K562 (cell line): ENCODE data around the gene HDAC1. TPM values are rescaled to one million over a fixed set of nuclear protein-coding genes. Genes with fewer than 3 reads are reported as not detected.
A peak's percentile ranks its signal among the peaks of the same experiment; 100 is the strongest.

ENCODE experiments used
- ATAC-seq: fragments of 200-7000 bp; cut with Tn5 transposase; 3 replicates; pipeline ENCODE4 v1.9.1; 2020; ENCODE audit warnings: moderate library complexity
- BruUV-seq: library from RNA; stranded (reverse); fragments of 400-500 nt; replicated peaks from 2 replicates; lab custom pipeline; 2021; lab: Mats Ljungman, UMichigan
- CTCF ChIA-PET: fragments of 300-600 bp; formaldehyde crosslinking; extraction: SDS; loops from one replicate; lab custom pipeline; 2021; ENCODE audit warnings: low intra/inter-chr PET ratio; lab: Yijun Ruan, JAX
- POLR2A ChIA-PET: fragments of 300-600, 350-650 bp; sonication (Branson Sonifier 250); formaldehyde crosslinking; extraction: SDS; loops from one replicate; lab custom pipeline; 2021; ENCODE audit warnings: antibody characterized with exemption, inconsistent platforms; lab: Yijun Ruan, JAX
- DNase-seq, 4 experiments: peaks; one replicate each; pipeline versions ENCODE4 v3.0.0 to v3.0.0-alpha.2; 2011 to 2018; ENCODE audit warnings: low spot score in 3 of 4, mixed read lengths in 3 of 4; ENCODE audit errors: extremely low read depth in 1 of 4
- FAIRE-seq: peaks from 2 replicates; lab custom pipeline; 2011; peaks lifted over from hg19 to GRCh38; lab: Jason Lieb, UNC
- H2AFZ ChIP-seq: 2 replicates; pipeline ENCODE4 v1.6.0; 2011; ENCODE audit warnings: low read depth, low read length, control low read depth, inconsistent platforms
- H3K27ac ChIP-seq: fragments of 200-600 bp; 3 replicates; pipeline ENCODE4 v1.8.0; 2011; ENCODE audit warnings: low read depth, mild to moderate bottlenecking, control low read depth, inconsistent platforms, low read length, moderate library complexity, mixed read lengths; ENCODE audit errors: extremely low read depth
- H3K27me3 ChIP-seq, 2 experiments: fragments of 300-600 bp in 1 of 2; 2 replicates in 1 of 2; 3 replicates in 1 of 2; pipeline versions ENCODE4 v1.6.0 to v1.8.0; 2011; ENCODE audit warnings: inconsistent platforms in 2 of 2, low read length in 2 of 2, mild to moderate bottlenecking in 1 of 2, mixed read lengths in 1 of 2, moderate library complexity in 1 of 2; ENCODE audit not compliant: control insufficient read depth in 2 of 2, insufficient read depth in 2 of 2
- H3K36me3 ChIP-seq: fragments of 300-600 bp; 3 replicates; pipeline ENCODE4 v1.8.0; 2011; ENCODE audit warnings: mild to moderate bottlenecking, low read length, inconsistent platforms; ENCODE audit not compliant: control insufficient read depth, insufficient read depth
- H3K4me1 ChIP-seq, 2 experiments: fragments of 200-600 bp in 1 of 2; replicated peaks in 1 of 2; 2 replicates in 1 of 2; 3 replicates in 1 of 2; pipeline versions ENCODE4 v1.5.1 to v1.8.0; 2011; ENCODE audit warnings: inconsistent platforms in 2 of 2, low read length in 2 of 2, mild to moderate bottlenecking in 1 of 2, mixed read lengths in 1 of 2, moderate library complexity in 1 of 2; ENCODE audit not compliant: control insufficient read depth in 2 of 2, insufficient read depth in 2 of 2
- H3K4me2 ChIP-seq: 2 replicates; pipeline ENCODE4 v1.6.1; 2011; ENCODE audit warnings: low read length, control low read depth, inconsistent platforms, mixed read lengths; ENCODE audit not compliant: insufficient read depth
- H3K4me3 ChIP-seq: fragments of 200-600 bp; sonication (generic), shearing (Covaris generic); 2 replicates; pipeline ENCODE4 v1.5.1; 2016; ENCODE audit warnings: control low read depth, inconsistent platforms
- H3K79me2 ChIP-seq: fragments of 200-600 bp; 3 replicates; pipeline ENCODE4 v1.8.0; 2011; ENCODE audit warnings: low read length, inconsistent platforms; ENCODE audit not compliant: control insufficient read depth, insufficient read depth
- H3K9ac ChIP-seq, 2 experiments: 2 replicates each; pipeline versions ENCODE4 v1.6.0 to v1.6.1; 2011; ENCODE audit warnings: low read depth in 2 of 2, low read length in 2 of 2, control low read depth in 1 of 2, inconsistent platforms in 1 of 2, mild to moderate bottlenecking in 1 of 2, mixed read lengths in 1 of 2; ENCODE audit not compliant: insufficient read depth in 1 of 2
- H3K9me1 ChIP-seq: one replicate; pipeline ENCODE4 v1.6.0; 2011; ENCODE audit warnings: inconsistent platforms, mild to moderate bottlenecking, low read length, moderate library complexity; ENCODE audit not compliant: control insufficient read depth, insufficient read depth
- H3K9me3 ChIP-seq: replicated peaks from 2 replicates; pipeline ENCODE4 v1.5.1; 2011; ENCODE audit warnings: low read depth, low read length, inconsistent platforms; ENCODE audit not compliant: control insufficient read depth, insufficient read depth
- H4K20me1 ChIP-seq: replicated peaks from 2 replicates; pipeline ENCODE4 v1.6.1; 2011; ENCODE audit warnings: low read length, inconsistent platforms, mixed read lengths; ENCODE audit not compliant: control insufficient read depth, insufficient read depth
- EP400 ChIP-seq: fragments of 450-650 bp; IDR thresholded peaks from 2 replicates; pipeline ENCODE4 v1.6.1; 2017; ENCODE audit warnings: antibody characterized with exemption, mild to moderate bottlenecking, moderate library complexity
- ESRRA ChIP-seq: fragments of 450-650 bp; IDR thresholded peaks from 2 replicates; pipeline ENCODE4 v1.6.1; 2014; ENCODE audit warnings: low read depth, mild to moderate bottlenecking, moderate library complexity, borderline replicate concordance
- ILF3 ChIP-seq: fragments of 450-650 bp; IDR thresholded peaks from 2 replicates; pipeline ENCODE4 v1.6.1; 2018; ENCODE audit warnings: antibody characterized with exemption, mild to moderate bottlenecking, moderate library complexity, borderline replicate concordance
- KDM1A ChIP-seq, 2 experiments: fragments of 450-650 bp; IDR thresholded peaks; 2 replicates each; pipeline ENCODE4 v1.6.1; 2016; ENCODE audit warnings: mild to moderate bottlenecking in 2 of 2
- LEF1 ChIP-seq: fragments of 450-650 bp; IDR thresholded peaks from 2 replicates; pipeline ENCODE4 v1.6.1; 2016; ENCODE audit warnings: mild to moderate bottlenecking
- MIER1 ChIP-seq: fragments of 450-650 bp; IDR thresholded peaks from 2 replicates; pipeline ENCODE4 v1.6.1; 2016; ENCODE audit warnings: antibody characterized with exemption, mild to moderate bottlenecking, low read depth
- NBN ChIP-seq: fragments of 450-650 bp; IDR thresholded peaks from 2 replicates; pipeline ENCODE4 v1.6.1; 2016; ENCODE audit warnings: low read depth, mild to moderate bottlenecking
- POLR2A ChIP-seq: fragments of 450-650 bp; conservative IDR thresholded peaks from 2 replicates; pipeline ENCODE4 v1.6.1; 2016
- POLR2AphosphoS2 ChIP-seq: IDR thresholded peaks from 2 replicates; pipeline ENCODE4 v1.6.1; 2012; ENCODE audit warnings: low read length, improper control_type of control experiment
- POLR2AphosphoS5 ChIP-seq: IDR thresholded peaks from 2 replicates; pipeline ENCODE4 v1.6.1; 2011; ENCODE audit warnings: mild to moderate bottlenecking, low read depth, low read length, moderate library complexity; ENCODE audit not compliant: control insufficient read depth, insufficient read depth
- POLR2H ChIP-seq: IDR thresholded peaks from 2 replicates; pipeline ENCODE4 v1.6.1; 2016; ENCODE audit warnings: missing genetic modification characterization, low read depth, mild to moderate bottlenecking, control low read depth, missing compliant biosample characterization, moderate library complexity
- RHOXF2B ChIP-seq: fragments of 250-450 bp; sonication (Bioruptor Pico); conservative IDR thresholded peaks from 2 replicates; pipeline ENCODE4 v1.5.1; 2021
- SIN3A ChIP-seq, 2 experiments: fragments of 150-350 bp in 1 of 2; IDR thresholded peaks; 2 replicates each; pipeline ENCODE4 v1.6.1; 2011 to 2016; ENCODE audit warnings: borderline replicate concordance in 2 of 2, low read depth in 2 of 2, low read length in 2 of 2, mild to moderate bottlenecking in 2 of 2, moderate library complexity in 2 of 2; ENCODE audit not compliant: control insufficient read depth in 1 of 2
- SUPT5H ChIP-seq: fragments of 450-650 bp; IDR thresholded peaks from 2 replicates; pipeline ENCODE4 v1.6.1; 2016
- ZBTB7A ChIP-seq: IDR thresholded peaks from 2 replicates; pipeline ENCODE4 v1.6.1; 2011; ENCODE audit warnings: low read depth, mild to moderate bottlenecking, low read length, moderate library complexity, borderline replicate concordance; ENCODE audit not compliant: control insufficient read depth
- ZNF224 ChIP-seq: sonication (generic); formaldehyde crosslinking; IDR thresholded peaks from 2 replicates; pipeline ENCODE4 v1.8.0; 2022; ENCODE audit warnings: mild to moderate bottlenecking, missing genetic modification reagents
- ZNF274 ChIP-seq: IDR thresholded peaks from 2 replicates; pipeline ENCODE4 v1.6.1; 2011; ENCODE audit warnings: low read depth, mild to moderate bottlenecking, low read length, moderate library complexity, borderline replicate concordance
- ZNF77 ChIP-seq: fragments of 250-450 bp; sonication (Bioruptor Pico); IDR thresholded peaks from 2 replicates; pipeline ENCODE4 v1.5.0; 2020
- WGBS: fragments of 100-300 bp; shearing (Covaris generic); methylation state at CpG from one replicate; pipeline ENCODE4 v1.1.6; 2016; ENCODE audit warnings: low coverage, mixed read lengths; ENCODE audit not compliant: insufficient coverage; ENCODE audit errors: missing lambda C conversion rate; 5-methylcytosine and 5-hydroxymethylcytosine counted together
- in situ Hi-C: fragments of 300-500 bp; cut with MboI; formaldehyde crosslinking; loops from 4 replicates; pipeline ENCODE4 v1.15.0; 2018; ENCODE audit warnings: inconsistent platforms, mixed read lengths
- intact Hi-C: fragments of 100-400 bp; cut with micrococcal nuclease; formaldehyde crosslinking; loops from 2 replicates; pipeline ENCODE4 v1.14.2; 2022
- polyA plus RNA-seq, 8 experiments: library from polyadenylated mRNA; depleted of rRNA in 4 of 8; stranded (reverse) in 5 of 8; unstranded in 3 of 8; fragments of >200 nt; fragmentation: Nextera tagmentation in 2 of 8; fragmentation: Illumina TruSeq in 1 of 8; extraction: Ambion mirVana in 2 of 8; extraction: Trizol in 1 of 8; gene quantifications; 2 replicates each; pipeline versions ENCODE4 v1.2.1 to v1.2.3, GENCODE V29; 2011 to 2014; ENCODE audit warnings: inconsistent platforms in 1 of 8, missing spikeins in 1 of 8
- total RNA-seq, 7 experiments: library from RNA; depleted of rRNA in 6 of 7; stranded (reverse); fragments of >200 nt in 6 of 7; fragmentation: Illumina TruSeq in 2 of 7; extraction: Trizol in 2 of 7; gene quantifications; 2 replicates each; pipeline versions ENCODE4 v1.2.1 to v1.2.3, GENCODE V29; 2011 to 2021; ENCODE audit warnings: low replicate concordance in 1 of 7
- TF ChIP-seq, protein P1 (sequence below): fragments of 250-450 bp; sonication (Bioruptor Pico); IDR thresholded peaks from 2 replicates; pipeline ENCODE4 v1.8.0; 2022; ENCODE audit warnings: moderate library complexity, mild to moderate bottlenecking, inconsistent platforms

Gene HDAC1
- total and polyA plus RNA-seq, 9 of the 15 experiments (the other 6 are each of a cell fraction or from before 2014, with no cell fraction given): 169 to 384 (median 193) TPM

DNA sequence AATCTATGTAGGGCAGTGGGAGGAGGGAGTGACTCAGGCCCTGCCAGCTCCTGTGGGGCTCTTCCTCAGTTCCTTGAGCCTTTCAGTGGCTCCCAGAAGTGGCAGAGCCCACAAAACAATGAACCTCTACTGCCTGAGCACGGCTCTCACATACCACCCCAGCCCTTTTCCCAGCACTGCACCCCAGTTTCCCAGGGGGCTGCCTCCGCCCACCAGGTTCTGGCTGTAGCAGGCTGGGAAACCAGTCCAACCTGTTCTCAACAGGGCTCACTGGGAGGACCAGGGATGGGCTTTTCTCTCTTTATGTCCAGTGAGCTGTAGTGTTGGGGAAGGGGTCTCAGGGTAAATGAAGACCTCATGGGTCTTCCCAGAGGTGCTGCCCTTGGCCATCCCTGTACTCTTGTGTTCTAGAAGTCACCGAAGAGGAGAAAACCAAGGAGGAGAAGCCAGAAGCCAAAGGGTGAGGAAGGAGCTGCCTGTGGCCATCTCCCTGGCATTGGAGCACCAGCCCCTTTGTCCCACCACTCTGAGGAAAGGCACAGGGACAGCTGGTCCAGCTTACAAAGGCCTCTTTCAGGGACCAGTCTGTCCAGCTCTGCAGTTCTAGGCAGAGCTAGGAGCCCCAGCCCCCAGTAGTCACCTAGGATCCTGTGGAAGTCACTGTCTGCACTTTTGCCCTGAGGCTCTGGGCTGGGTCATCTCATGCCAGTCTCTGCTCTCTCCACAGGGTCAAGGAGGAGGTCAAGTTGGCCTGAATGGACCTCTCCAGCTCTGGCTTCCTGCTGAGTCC, 40.6 kb downstream of the HDAC1 start (continued):
- 0 out of 2 replicates have a peak, but pooled peaks have one; percentile 23 for TF ChIP-seq ZBTB7A
- TF ChIP-seq MIER1: no peak
- no peak for TF ChIP-seq KDM1A (IDR thresholded peaks at IDR 0.05)
- peak; percentile 51; the same call in 1 of the 2 replicates for TF ChIP-seq POLR2AphosphoS5
- 0 out of 2 replicates have a peak, but pooled peaks have one; percentile 63 for TF ChIP-seq POLR2AphosphoS2
- no peak for TF ChIP-seq EP400

DNA sequence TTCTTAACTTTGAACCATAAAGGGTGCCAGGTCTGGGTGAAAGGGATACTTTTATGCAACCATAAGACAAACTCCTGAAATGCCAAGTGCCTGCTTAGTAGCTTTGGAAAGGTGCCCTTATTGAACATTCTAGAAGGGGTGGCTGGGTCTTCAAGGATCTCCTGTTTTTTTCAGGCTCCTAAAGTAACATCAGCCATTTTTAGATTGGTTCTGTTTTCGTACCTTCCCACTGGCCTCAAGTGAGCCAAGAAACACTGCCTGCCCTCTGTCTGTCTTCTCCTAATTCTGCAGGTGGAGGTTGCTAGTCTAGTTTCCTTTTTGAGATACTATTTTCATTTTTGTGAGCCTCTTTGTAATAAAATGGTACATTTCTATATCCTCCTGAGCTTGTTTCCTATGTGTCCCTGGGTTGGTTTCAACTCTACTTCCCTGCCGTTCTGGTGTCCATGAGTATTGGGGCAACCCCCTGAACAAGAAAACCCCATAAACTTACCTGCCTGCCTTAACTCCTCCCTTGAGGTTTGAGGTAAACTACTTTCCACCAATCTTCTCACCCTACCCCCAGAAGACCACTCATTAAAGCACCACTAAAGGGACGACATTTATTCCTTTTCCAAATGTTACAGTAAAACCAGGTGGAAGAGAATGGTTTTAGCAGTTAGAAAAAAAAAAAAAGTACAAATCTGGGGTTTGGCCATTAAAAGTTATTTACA, 41.5 kb downstream of the HDAC1 start:
- H3K4me1 ChIP-seq: peaks cover 20 to 40% of the 10 kb centered on the region in 2 experiments
- ChIA-PET POLR2A (interaction anchor here (0.6 to 5.9 kb wide), 23 partner anchors 12 to 204 kb away, joined by 3 to 75 read pairs (median 4); partner anchors contain the start of genes BSDC1, CCDC28B and TXLNA), CTCF (no interaction called here)
- no peak overlapping the region for H2AFZ ChIP-seq
- TSS peak; percentile 66 for BruUV-seq
- FAIRE-seq (no peak), ATAC-seq (no peak), DNase-seq (no peak)
- H3K9ac ChIP-seq: no peak overlapping the region
- WGBS: 71% methylated on average over 3 of the region's 3 CpGs
- no peaks in the 10 kb centered on the region for H3K9me3 ChIP-seq
- no peak overlapping the region; the same call in 1 of the 2 replicates for H3K4me2 ChIP-seq
- peaks cover 17% of the 10 kb centered on the region; the same call in 1 of the 2 replicates for H4K20me1 ChIP-seq
- H3K4me3 ChIP-seq: no peak overlapping the region; the same call in 1 of the 2 replicates
- intact Hi-C loops (no loop called here), in situ Hi-C loops (no loop called here)
- peaks cover 66% of the 10 kb centered on the region for H3K36me3 ChIP-seq
- H3K79me2 ChIP-seq: peaks cover 27% of the 10 kb centered on the region
- 0 out of 3 replicates have a peak overlapping the region, but pooled peaks have one; percentile 20 for H3K27ac ChIP-seq
- peaks cover 6% of the 10 kb centered on the region for H3K9me1 ChIP-seq
- H3K27me3 ChIP-seq: no peaks in the 10 kb centered on the region
- TF ChIP-seq, protein P1, sequence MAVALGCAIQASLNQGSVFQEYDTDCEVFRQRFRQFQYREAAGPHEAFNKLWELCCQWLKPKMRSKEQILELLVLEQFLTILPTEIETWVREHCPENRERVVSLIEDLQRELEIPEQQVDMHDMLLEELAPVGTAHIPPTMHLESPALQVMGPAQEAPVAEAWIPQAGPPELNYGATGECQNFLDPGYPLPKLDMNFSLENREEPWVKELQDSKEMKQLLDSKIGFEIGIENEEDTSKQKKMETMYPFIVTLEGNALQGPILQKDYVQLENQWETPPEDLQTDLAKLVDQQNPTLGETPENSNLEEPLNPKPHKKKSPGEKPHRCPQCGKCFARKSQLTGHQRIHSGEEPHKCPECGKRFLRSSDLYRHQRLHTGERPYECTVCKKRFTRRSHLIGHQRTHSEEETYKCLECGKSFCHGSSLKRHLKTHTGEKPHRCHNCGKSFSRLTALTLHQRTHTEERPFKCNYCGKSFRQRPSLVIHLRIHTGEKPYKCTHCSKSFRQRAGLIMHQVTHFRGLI (CRISPR knock-in tag): no peak
- TF ChIP-seq ESRRA (no peak), ZNF274 (no peak), SIN3A (IDR thresholded peaks at IDR 0.05; ENCODE audit: borderline replicate concordance in 2 of 2, control insufficient read depth in 1 of 2, low read depth in 2 of 2, low read length in 2 of 2) (0 out of 4 replicates have a peak, but pooled peaks of 1 of the 2 experiments have one; percentile 22), POLR2AphosphoS2 (0 out of 2 replicates have a peak, but pooled peaks have one; percentile 51), ILF3 (no peak), POLR2H (0 out of 2 replicates have a peak, but pooled peaks have one; percentile 25), NBN (no peak), ZNF77 (CRISPR knock-in tag) (no peak), SUPT5H (no peak), LEF1 (no peak), RHOXF2B (no peak), ZNF224 (CRISPR knock-in tag) (no peak), POLR2A (peak; percentile 25)
